A549 (cell line): ENCODE results near the gene PDGFRA. TPM values are rescaled to one million over a fixed set of nuclear protein-coding genes. Genes with fewer than 3 reads are reported as not detected.

Experiments
- ATAC-seq, 2 experiments: fragments of 200-7000 bp in 1 of 2; fragments of >200 bp in 1 of 2; cut with Nextera tagmentation in 1 of 2; cut with Tn5 transposase in 1 of 2; 3 replicates each; pipeline versions ENCODE4 v1.8.0 to v1.9.1; 2018 to 2020; ENCODE audit warnings: mild to moderate bottlenecking in 1 of 2, moderate library complexity in 1 of 2
- CTCF ChIA-PET: fragments of 300-600 bp; sonication (Branson Sonifier 250); formaldehyde crosslinking; extraction: SDS; loops from one replicate; lab custom pipeline; 2021; ENCODE audit warnings: antibody characterized with exemption, inconsistent platforms; lab: Yijun Ruan, JAX
- POLR2A ChIA-PET: fragments of 350-600 bp; formaldehyde crosslinking; extraction: SDS; loops from one replicate; lab custom pipeline; 2021; ENCODE audit warnings: antibody characterized with exemption, inconsistent platforms; lab: Yijun Ruan, JAX
- DNase-seq, 2 experiments: peaks; one replicate each; pipeline versions ENCODE4 v3.0.0 to v3.0.0-alpha.2; 2011 to 2016; ENCODE audit warnings: low read depth in 1 of 2, low spot score in 1 of 2
- FAIRE-seq: peaks from 2 replicates; lab custom pipeline; 2011; peaks lifted over from hg19 to GRCh38; lab: Jason Lieb, UNC
- H3K27ac ChIP-seq, 2 experiments: fragments of >200 bp; sonication (Bioruptor Twin); formaldehyde crosslinking; 3 replicates each; pipeline ENCODE4 v1.5.1; 2016 to 2017
- H3K4me1 ChIP-seq: fragments of >200 bp; sonication (Bioruptor Twin); formaldehyde crosslinking; 3 replicates; pipeline ENCODE4 v1.6.1; 2016
- H3K4me2 ChIP-seq: fragments of >200 bp; sonication (Bioruptor Twin); formaldehyde crosslinking; 3 replicates; pipeline ENCODE4 v1.6.1; 2016
- H3K4me3 ChIP-seq: fragments of >200 bp; sonication (Bioruptor Twin); formaldehyde crosslinking; 3 replicates; pipeline ENCODE4 v1.5.1; 2016
- H3K9me3 ChIP-seq: fragments of >200 bp; sonication (Bioruptor Twin); formaldehyde crosslinking; 3 replicates; pipeline ENCODE4 v1.6.1; 2016
- CHD2 ChIP-seq: fragments of 150-350 bp; IDR thresholded peaks from 2 replicates; pipeline ENCODE4 v1.6.1; 2014; ENCODE audit warnings: low read length; ENCODE audit not compliant: partially characterized antibody
- CHD4 ChIP-seq: fragments of 200-600 bp; sonication (generic); IDR thresholded peaks from 2 replicates; pipeline ENCODE4 v1.6.1; 2016; ENCODE audit warnings: antibody characterized with exemption, mild to moderate bottlenecking, borderline replicate concordance
- EP300 ChIP-seq, 2 experiments: fragments of >200 bp; sonication (Bioruptor Twin); formaldehyde crosslinking; IDR thresholded peaks; 2 replicates in 1 of 2; 3 replicates in 1 of 2; pipeline ENCODE4 v1.6.1; 2016 to 2017
- ESRRA ChIP-seq: fragments of 150-350 bp; IDR thresholded peaks from 2 replicates; pipeline ENCODE4 v1.6.1; 2014; ENCODE audit warnings: mild to moderate bottlenecking, low read length, borderline replicate concordance
- HDAC2 ChIP-seq: fragments of 200-600 bp; sonication (generic); IDR thresholded peaks from 2 replicates; pipeline ENCODE4 v1.6.1; 2016
- HOXB13 ChIP-seq: fragments of 250-450 bp; sonication (Bioruptor Pico); IDR thresholded peaks from 2 replicates; pipeline ENCODE4 v1.5.0; 2020; ENCODE audit warnings: low read depth, mild to moderate bottlenecking, moderate library complexity
- KDM1A ChIP-seq: fragments of 200-600 bp; sonication (generic); IDR thresholded peaks from 2 replicates; pipeline ENCODE4 v1.6.1; 2016; ENCODE audit warnings: low read depth, mild to moderate bottlenecking
- KDM5A ChIP-seq: fragments of 200-600 bp; sonication (generic); IDR thresholded peaks from 2 replicates; pipeline ENCODE4 v1.6.1; 2016; ENCODE audit warnings: antibody characterized with exemption, mild to moderate bottlenecking
- MAFK ChIP-seq: fragments of 450-650 bp; IDR thresholded peaks from 2 replicates; pipeline ENCODE4 v1.6.1; 2014; ENCODE audit not compliant: partially characterized antibody
- MAZ ChIP-seq: fragments of 150-350 bp; IDR thresholded peaks from 2 replicates; pipeline ENCODE4 v1.6.1; 2014; ENCODE audit warnings: antibody characterized with exemption, low read depth, low read length, borderline replicate concordance
- NR3C1 ChIP-seq: fragments of >200 bp; sonication (Bioruptor Twin); formaldehyde crosslinking; IDR thresholded peaks from 3 replicates; pipeline ENCODE4 v1.6.1; 2017
- POLR2AphosphoS2 ChIP-seq: conservative IDR thresholded peaks from 2 replicates; pipeline ENCODE4 v1.6.1; 2012; ENCODE audit warnings: low read length, improper control_type of control experiment, inconsistent platforms
- RAD21 ChIP-seq, 2 experiments: fragments of >200 bp in 1 of 2; sonication (Bioruptor Twin) in 1 of 2; formaldehyde crosslinking in 1 of 2; IDR thresholded peaks in 1 of 2; conservative IDR thresholded peaks in 1 of 2; 2 replicates in 1 of 2; 3 replicates in 1 of 2; pipeline ENCODE4 v1.6.1; 2012 to 2018; ENCODE audit warnings: inconsistent platforms in 1 of 2
- RARB ChIP-seq: fragments of 250-450 bp; sonication (Bioruptor Pico); IDR thresholded peaks from 2 replicates; pipeline ENCODE4 v1.8.0; 2021; ENCODE audit warnings: mild to moderate bottlenecking, moderate library complexity
- RFX5 ChIP-seq: fragments of 450-650 bp; IDR thresholded peaks from 2 replicates; pipeline ENCODE4 v1.7.1; 2014; ENCODE audit warnings: antibody characterized with exemption, mild to moderate bottlenecking, moderate library complexity
- RNF2 ChIP-seq: fragments of 200-600 bp; sonication (generic); IDR thresholded peaks from 2 replicates; pipeline ENCODE4 v1.6.1; 2016; ENCODE audit warnings: low read depth, mild to moderate bottlenecking, antibody characterized with exemption, moderate library complexity, borderline replicate concordance
- SMC3 ChIP-seq: fragments of >200 bp; sonication (Bioruptor Twin); formaldehyde crosslinking; IDR thresholded peaks from 3 replicates; pipeline ENCODE4 v1.6.1; 2018; ENCODE audit warnings: inconsistent platforms
- TFCP2L1 ChIP-seq: fragments of 250-450 bp; sonication (Bioruptor Pico); IDR thresholded peaks from 2 replicates; pipeline ENCODE4 v1.5.0; 2021; ENCODE audit warnings: mild to moderate bottlenecking
- TP53 ChIP-seq: fragments of 250-450 bp; sonication (Bioruptor Pico); IDR thresholded peaks from 2 replicates; pipeline ENCODE4 v1.5.0; 2021; ENCODE audit warnings: mild to moderate bottlenecking, moderate library complexity
- ZC3H11A ChIP-seq: fragments of 450-650 bp; IDR thresholded peaks from 2 replicates; pipeline ENCODE4 v1.6.1; 2014; ENCODE audit warnings: antibody characterized with exemption, mild to moderate bottlenecking
- ZNF302 ChIP-seq: fragments of 250-450 bp; sonication (Bioruptor Pico); IDR thresholded peaks from 2 replicates; pipeline ENCODE4 v1.9.0; 2021; ENCODE audit warnings: inconsistent platforms, mild to moderate bottlenecking, moderate library complexity
- ZSCAN20 ChIP-seq: fragments of 250-450 bp; sonication (Bioruptor Pico); IDR thresholded peaks from 2 replicates; pipeline ENCODE4 v1.8.0; 2022; ENCODE audit warnings: mild to moderate bottlenecking, moderate library complexity
- WGBS: methylation state at CpG from one replicate; pipeline ENCODE4 v1.1.6; 2017; ENCODE audit errors: missing lambda C conversion rate; 5-methylcytosine and 5-hydroxymethylcytosine counted together
- polyA plus RNA-seq, 4 experiments: library from polyadenylated mRNA; depleted of rRNA in 3 of 4; stranded (reverse); fragments of >200 nt; fragmentation: RNase III in 1 of 4; extraction: RNeasy Plus Mini Kit Qiagen cat#74134 plus additional on column Dnase treatment in 1 of 4; gene quantifications; 2 replicates in 3 of 4; 3 replicates in 1 of 4; pipeline ENCODE4 v1.2.3, GENCODE V29; 2011 to 2017
- TF ChIP-seq, protein P1 (sequence below): fragments of >200 bp; sonication (Bioruptor Twin); formaldehyde crosslinking; IDR thresholded peaks from 3 replicates; pipeline ENCODE4 v1.5.1; 2016
- TF ChIP-seq, protein P2 (sequence below): IDR thresholded peaks from 2 replicates; pipeline ENCODE4 v1.6.1; 2012
- TF ChIP-seq, protein P3 (sequence below): fragments of 450-650 bp; IDR thresholded peaks from 2 replicates; pipeline ENCODE4 v1.6.1; 2014; ENCODE audit warnings: antibody characterized with exemption
- TF ChIP-seq, protein P4 (sequence below): fragments of 250-450 bp; sonication (Bioruptor Pico); IDR thresholded peaks from 2 replicates; pipeline ENCODE4 v1.5.0; 2021; ENCODE audit warnings: mild to moderate bottlenecking, moderate library complexity, borderline replicate concordance

Gene PDGFRA
- polyA plus RNA-seq, 2 of the 4 experiments (the other 2 are of a cell fraction) = 0.40 to 0.92 TPM

DNA sequence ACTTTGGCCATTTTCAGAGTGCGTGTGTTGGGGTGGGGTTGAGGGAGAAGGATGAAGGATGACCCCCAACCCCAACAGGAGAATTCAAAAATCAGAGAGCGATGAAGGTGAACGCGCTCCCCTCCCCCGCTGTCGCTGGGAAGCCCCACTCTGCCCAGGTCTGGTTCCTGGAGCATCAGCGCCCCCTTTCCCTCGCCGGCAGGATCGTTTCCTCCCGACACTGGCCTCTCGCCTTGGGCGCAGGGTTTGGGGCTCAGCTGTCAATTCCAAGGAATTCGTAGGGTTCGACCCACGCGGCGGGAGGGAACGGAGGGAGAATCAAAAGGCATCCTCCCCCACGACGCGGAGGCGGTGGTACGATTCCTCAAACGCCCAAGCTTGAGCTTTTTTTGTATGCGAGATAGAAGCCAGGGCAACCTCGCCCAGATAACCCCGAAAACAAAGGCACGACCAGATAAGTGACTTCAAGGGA lies 1.0 kb upstream of the PDGFRA start:
- Histone ChIP-seq H3K4me3 (peak overlapping the region; percentile 47), H3K27ac (peak overlapping the region; percentile 42 to 76; a peak in 5 of 6 replicates), H3K9me3 (no peaks in the 10 kb centered on the region; the same call in 2 of the 3 replicates)
- FAIRE-seq = no peak
- CTCF ChIA-PET = interaction anchor here (0.6 to 5.1 kb wide), 14 partner anchors 8 to 803 kb away, joined by 3 to 26 read pairs (median 3); no protein-coding TSS in a partner anchor
- peak; percentile 55 to 60 for DNase-seq
- TF ChIP-seq, protein P1, sequence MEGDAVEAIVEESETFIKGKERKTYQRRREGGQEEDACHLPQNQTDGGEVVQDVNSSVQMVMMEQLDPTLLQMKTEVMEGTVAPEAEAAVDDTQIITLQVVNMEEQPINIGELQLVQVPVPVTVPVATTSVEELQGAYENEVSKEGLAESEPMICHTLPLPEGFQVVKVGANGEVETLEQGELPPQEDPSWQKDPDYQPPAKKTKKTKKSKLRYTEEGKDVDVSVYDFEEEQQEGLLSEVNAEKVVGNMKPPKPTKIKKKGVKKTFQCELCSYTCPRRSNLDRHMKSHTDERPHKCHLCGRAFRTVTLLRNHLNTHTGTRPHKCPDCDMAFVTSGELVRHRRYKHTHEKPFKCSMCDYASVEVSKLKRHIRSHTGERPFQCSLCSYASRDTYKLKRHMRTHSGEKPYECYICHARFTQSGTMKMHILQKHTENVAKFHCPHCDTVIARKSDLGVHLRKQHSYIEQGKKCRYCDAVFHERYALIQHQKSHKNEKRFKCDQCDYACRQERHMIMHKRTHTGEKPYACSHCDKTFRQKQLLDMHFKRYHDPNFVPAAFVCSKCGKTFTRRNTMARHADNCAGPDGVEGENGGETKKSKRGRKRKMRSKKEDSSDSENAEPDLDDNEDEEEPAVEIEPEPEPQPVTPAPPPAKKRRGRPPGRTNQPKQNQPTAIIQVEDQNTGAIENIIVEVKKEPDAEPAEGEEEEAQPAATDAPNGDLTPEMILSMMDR = peak; percentile 70
- TF ChIP-seq ESRRA (no peak), HDAC2 (no peak), RAD21 (conservative IDR thresholded peaks at IDR 0.05 in 1 of 2, IDR thresholded peaks at IDR 0.05 in 1 of 2) (peak; percentile 86), TFCP2L1 (CRISPR knock-in tag) (no peak), RARB (CRISPR knock-in tag) (no peak), TP53 (CRISPR knock-in tag) (no peak), ZC3H11A (no peak), SMC3 (peak; percentile 71), RNF2 (no peak)
- TF ChIP-seq, all 56 proteins: peak for 3
- Histone ChIP-seq H3K4me2 (peak overlapping the region; percentile 85), H3K4me1 (no peaks in the 10 kb centered on the region)
- peak; percentile 72 to 81 for ATAC-seq
- 5% methylated on average over 13 of the region's 29 CpGs for WGBS
- POLR2A ChIA-PET = no interaction called here

DNA sequence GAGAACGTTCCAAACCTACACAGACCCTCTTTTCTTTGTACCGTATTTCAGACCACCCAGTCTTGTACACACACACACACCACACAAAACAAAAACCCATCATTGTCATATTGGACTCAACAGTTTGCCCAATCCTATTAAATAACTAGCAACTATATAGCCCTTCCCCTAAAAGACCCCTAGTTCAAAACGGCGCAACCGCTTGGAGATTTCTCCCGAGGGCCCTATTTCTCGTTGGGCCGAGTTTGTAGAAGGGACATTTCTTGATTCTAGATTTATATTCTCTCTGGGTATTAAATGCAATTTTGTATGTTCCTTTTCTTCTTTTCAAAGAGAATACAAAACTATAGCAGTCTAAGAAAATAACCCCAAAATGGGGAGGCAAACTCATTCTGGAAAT lies 547 bp upstream of the PDGFRA start:
- Histone ChIP-seq H3K9me3 (no peaks in the 10 kb centered on the region; the same call in 2 of the 3 replicates), H3K4me2 (peak overlapping the region; percentile 85)
- ATAC-seq = no peak
- POLR2A ChIA-PET = no interaction called here
- FAIRE-seq = no peak
- WGBS = 4% methylated on average over 8 of the region's 8 CpGs
- CTCF ChIA-PET = interaction anchor here (0.6 to 5.1 kb wide), 12 partner anchors 9 to 804 kb away, joined by 3 to 26 read pairs (median 4); no protein-coding TSS in a partner anchor
- no peak for DNase-seq
- TF ChIP-seq KDM5A = no peak
- TF ChIP-seq CHD2 = no peak
- TF ChIP-seq, protein P2, sequence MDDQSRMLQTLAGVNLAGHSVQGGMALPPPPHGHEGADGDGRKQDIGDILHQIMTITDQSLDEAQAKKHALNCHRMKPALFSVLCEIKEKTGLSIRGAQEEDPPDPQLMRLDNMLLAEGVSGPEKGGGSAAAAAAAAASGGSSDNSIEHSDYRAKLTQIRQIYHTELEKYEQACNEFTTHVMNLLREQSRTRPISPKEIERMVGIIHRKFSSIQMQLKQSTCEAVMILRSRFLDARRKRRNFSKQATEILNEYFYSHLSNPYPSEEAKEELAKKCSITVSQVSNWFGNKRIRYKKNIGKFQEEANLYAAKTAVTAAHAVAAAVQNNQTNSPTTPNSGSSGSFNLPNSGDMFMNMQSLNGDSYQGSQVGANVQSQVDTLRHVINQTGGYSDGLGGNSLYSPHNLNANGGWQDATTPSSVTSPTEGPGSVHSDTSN = no peak
- TF ChIP-seq ZNF302 = no peak
- TF ChIP-seq RNF2 = no peak
- TF ChIP-seq, all 56 proteins: peak for 0
- Histone ChIP-seq H3K27ac (no peak overlapping the region), H3K4me3 (peak overlapping the region; percentile 47; the same call in 2 of the 3 replicates), H3K4me1 (no peaks in the 10 kb centered on the region)

DNA sequence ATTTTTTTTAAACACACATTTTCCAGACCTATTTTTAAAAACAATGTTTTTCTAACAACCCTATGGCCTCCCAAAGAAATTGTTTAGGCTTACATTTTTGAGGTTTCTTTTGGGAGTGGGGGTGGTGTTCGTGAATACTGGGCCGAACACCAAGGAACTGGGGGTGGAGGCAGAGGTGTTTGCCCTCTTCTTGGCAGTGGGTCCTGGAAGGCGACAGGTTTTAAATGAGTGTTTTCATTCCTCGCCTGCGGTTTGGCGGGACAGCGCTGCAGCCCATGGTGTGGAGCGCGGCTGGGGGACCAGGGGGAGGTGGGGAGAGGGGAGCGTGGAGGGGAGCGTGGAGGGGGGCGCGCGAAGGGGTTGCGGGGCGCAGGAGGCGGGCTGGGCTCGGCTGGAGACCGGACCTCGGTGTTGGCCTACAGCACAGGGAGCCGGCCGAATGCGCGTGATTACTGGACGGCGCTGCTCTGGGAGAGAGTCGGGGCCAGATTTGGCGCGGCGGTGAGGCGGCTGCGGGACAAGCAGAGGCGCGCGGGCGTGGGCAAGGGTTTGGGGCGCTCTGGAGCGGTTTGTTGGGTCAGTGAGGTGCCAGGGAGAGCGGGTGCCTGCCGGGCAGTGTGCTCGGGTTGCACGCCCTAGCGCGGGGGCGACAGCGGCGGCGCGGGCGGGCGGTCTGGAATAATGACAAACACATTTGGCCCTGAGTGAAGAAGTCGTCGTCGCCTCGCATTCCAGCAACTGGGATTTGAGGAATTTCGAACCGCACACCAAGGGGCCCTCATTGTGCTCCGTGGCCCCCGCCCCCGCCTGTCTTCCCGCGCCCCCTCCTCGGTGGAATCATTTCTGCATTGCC lies 764 bp downstream of the PDGFRA start:
- peak overlapping the region in 1 of 2 experiments; percentile 47; a peak in 1 of 6 replicates for H3K27ac ChIP-seq
- no peak for FAIRE-seq
- ChIA-PET POLR2A (no interaction called here), CTCF (interaction anchor here (0.8 to 5.1 kb wide), 3 partner anchors 321 to 840 kb away, joined by 3 to 26 read pairs (median 4); no protein-coding TSS in a partner anchor)
- H3K4me2 ChIP-seq = peak overlapping the region; percentile 69
- no peaks in the 10 kb centered on the region; the same call in 2 of the 3 replicates for H3K9me3 ChIP-seq
- peak overlapping the region; percentile 24; the same call in 2 of the 3 replicates for H3K4me3 ChIP-seq
- no peaks in the 10 kb centered on the region for H3K4me1 ChIP-seq
- WGBS = 29% methylated on average over 9 of the region's 63 CpGs
- no peak for DNase-seq
- ATAC-seq = no peak
- TF ChIP-seq MAZ = no peak
- no peak for TF ChIP-seq POLR2AphosphoS2
- TF ChIP-seq TFCP2L1 (CRISPR knock-in tag) = no peak
- TF ChIP-seq CHD4 = no peak
- TF ChIP-seq, protein P3, sequence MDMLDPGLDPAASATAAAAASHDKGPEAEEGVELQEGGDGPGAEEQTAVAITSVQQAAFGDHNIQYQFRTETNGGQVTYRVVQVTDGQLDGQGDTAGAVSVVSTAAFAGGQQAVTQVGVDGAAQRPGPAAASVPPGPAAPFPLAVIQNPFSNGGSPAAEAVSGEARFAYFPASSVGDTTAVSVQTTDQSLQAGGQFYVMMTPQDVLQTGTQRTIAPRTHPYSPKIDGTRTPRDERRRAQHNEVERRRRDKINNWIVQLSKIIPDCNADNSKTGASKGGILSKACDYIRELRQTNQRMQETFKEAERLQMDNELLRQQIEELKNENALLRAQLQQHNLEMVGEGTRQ = no peak
- no peak for TF ChIP-seq TP53 (CRISPR knock-in tag)
- no peak for TF ChIP-seq RFX5
- no peak for TF ChIP-seq SMC3
- TF ChIP-seq, protein P4, sequence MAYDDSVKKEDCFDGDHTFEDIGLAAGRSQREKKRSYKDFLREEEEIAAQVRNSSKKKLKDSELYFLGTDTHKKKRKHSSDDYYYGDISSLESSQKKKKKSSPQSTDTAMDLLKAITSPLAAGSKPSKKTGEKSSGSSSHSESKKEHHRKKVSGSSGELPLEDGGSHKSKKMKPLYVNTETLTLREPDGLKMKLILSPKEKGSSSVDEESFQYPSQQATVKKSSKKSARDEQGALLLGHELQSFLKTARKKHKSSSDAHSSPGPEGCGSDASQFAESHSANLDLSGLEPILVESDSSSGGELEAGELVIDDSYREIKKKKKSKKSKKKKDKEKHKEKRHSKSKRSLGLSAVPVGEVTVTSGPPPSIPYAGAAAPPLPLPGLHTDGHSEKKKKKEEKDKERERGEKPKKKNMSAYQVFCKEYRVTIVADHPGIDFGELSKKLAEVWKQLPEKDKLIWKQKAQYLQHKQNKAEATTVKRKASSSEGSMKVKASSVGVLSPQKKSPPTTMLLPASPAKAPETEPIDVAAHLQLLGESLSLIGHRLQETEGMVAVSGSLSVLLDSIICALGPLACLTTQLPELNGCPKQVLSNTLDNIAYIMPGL (CRISPR knock-in tag) = no peak
- TF ChIP-seq ZSCAN20 = no peak
- no peak for TF ChIP-seq KDM1A
- TF ChIP-seq MAFK = no peak
- TF ChIP-seq HOXB13 (CRISPR knock-in tag) = no peak
- TF ChIP-seq CHD2 = no peak
- no peak for TF ChIP-seq EP300 (IDR thresholded peaks at IDR 0.05)
- TF ChIP-seq NR3C1 = no peak
